ENCODE results near the gene AKAP7. TPM values are rescaled to one million over a fixed set of nuclear protein-coding genes. Genes with fewer than 3 reads are reported as not detected.

Gene AKAP7
- total and polyA plus RNA-seq, 8 donors: 20.5 to 82.0 (median 25.9) TPM

GRCh38 chr6:131122516-131122915, 12.8 kb upstream of the AKAP7 start:
- Histone ChIP-seq H3K36me3 (no peaks in the 10 kb centered on the region), H3K4me1 (no peaks in the 10 kb centered on the region), H3K9me3 (no peaks in the 10 kb centered on the region), H3K27ac (no peak overlapping the region), H3K27me3 (no peaks in the 10 kb centered on the region), H3K4me3 (no peak overlapping the region)
- ATAC-seq (no peak), FAIRE-seq (no peak), DNase-seq (no peak)
- intact Hi-C loops (cut with DNase I): no loop called here
- 18 to 37% methylated on average over 1 of the region's 1 CpG for WGBS, 2 donors
- TF ChIP-seq, protein P1, sequence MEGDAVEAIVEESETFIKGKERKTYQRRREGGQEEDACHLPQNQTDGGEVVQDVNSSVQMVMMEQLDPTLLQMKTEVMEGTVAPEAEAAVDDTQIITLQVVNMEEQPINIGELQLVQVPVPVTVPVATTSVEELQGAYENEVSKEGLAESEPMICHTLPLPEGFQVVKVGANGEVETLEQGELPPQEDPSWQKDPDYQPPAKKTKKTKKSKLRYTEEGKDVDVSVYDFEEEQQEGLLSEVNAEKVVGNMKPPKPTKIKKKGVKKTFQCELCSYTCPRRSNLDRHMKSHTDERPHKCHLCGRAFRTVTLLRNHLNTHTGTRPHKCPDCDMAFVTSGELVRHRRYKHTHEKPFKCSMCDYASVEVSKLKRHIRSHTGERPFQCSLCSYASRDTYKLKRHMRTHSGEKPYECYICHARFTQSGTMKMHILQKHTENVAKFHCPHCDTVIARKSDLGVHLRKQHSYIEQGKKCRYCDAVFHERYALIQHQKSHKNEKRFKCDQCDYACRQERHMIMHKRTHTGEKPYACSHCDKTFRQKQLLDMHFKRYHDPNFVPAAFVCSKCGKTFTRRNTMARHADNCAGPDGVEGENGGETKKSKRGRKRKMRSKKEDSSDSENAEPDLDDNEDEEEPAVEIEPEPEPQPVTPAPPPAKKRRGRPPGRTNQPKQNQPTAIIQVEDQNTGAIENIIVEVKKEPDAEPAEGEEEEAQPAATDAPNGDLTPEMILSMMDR (IDR thresholded peaks at IDR 0.05): no peak

GRCh38 chr6:131124336-131125071, 10.8 kb upstream of the AKAP7 start:
- DNase-seq: no peak
- Histone ChIP-seq H3K27ac (no peak overlapping the region), H3K4me1 (no peaks in the 10 kb centered on the region), H3K27me3 (no peaks in the 10 kb centered on the region), H3K4me3 (no peak overlapping the region), H3K9me3 (no peaks in the 10 kb centered on the region), H3K36me3 (no peaks in the 10 kb centered on the region)
- 45 to 54% methylated on average over 3 of the region's 3 CpGs for WGBS, 2 donors
- intact Hi-C loops (cut with DNase I): no loop called here
- TF ChIP-seq, protein P1 (IDR thresholded peaks at IDR 0.05): no peak
- no peak for FAIRE-seq
- ATAC-seq: no peak

DNA sequence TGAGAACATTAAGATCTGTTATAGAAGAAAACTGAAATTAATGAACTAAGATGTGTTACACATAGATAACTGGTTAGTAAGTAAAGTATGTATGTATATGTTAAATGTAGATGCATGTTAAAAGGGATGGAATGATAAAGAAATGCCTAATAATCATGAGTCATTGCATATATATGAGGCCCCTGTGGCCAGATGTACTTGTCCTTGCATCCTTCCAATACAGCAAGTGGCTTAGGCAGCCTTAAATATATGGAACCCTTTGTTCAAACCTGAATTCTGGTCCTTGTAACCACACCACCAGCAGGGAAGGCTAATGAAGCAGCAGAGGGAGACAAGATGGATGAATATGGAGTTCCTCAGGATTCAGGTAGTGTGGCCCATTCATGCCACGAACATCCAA, 9.8 kb upstream of the AKAP7 start:
- no peak for DNase-seq
- no peak for FAIRE-seq
- WGBS, 2 donors: 78 to 96% methylated on average over 1 of the region's 1 CpG
- no peaks in the 10 kb centered on the region for H3K27me3 ChIP-seq
- H3K9me3 ChIP-seq: no peaks in the 10 kb centered on the region
- H3K4me1 ChIP-seq: no peaks in the 10 kb centered on the region
- no peak for ATAC-seq
- no peak overlapping the region for H3K27ac ChIP-seq
- H3K4me3 ChIP-seq: no peak overlapping the region
- no peaks in the 10 kb centered on the region for H3K36me3 ChIP-seq
- TF ChIP-seq, protein P1 (IDR thresholded peaks at IDR 0.05): no peak
- intact Hi-C loops (cut with DNase I): no loop called here

DNA sequence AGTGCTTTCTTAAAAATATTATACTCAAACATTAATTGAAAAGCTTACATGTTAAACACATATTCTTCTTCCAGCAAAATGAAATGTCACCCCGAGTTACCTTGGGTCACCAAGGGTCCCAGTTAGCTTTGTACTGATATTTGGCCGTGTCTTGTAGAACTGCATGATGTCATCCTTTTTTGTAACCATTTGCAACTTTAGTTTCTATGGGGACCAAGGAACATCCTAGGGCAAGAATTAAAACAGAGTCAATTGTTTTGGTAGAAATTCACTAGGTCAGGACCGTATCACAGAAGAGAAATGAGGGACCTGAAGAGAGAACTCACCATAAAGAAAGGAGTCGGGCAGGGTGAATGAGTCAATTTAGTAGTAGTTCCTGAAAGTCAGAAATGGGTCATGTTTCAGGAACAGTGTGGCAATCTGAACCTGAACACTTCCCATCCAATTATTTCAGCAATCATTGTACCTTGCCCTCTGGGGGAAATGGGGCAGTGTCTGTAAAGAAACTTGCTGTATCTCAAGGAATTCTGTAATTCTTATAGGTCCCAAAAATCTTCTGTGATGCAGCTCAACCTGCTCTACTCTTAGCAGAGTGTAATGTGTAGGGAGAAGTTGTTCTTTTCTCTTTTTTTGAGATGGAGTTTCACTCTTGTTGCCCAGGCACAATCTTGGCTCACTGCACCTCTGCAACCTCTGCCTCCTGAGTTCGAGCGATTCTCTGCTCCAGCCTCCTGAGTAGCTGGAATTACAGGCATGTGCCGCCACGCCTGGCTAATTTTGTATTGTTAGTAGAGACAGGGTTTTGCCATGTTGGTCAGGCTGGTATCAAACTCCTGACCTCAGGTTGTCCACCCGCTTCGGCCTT, 5.3 kb upstream of the AKAP7 start:
- Histone ChIP-seq H3K4me1 (peaks cover 0 to 5% (median 0%) of the 10 kb centered on the region in 3 donors), H3K27ac (no peak overlapping the region), H3K9me3 (no peaks in the 10 kb centered on the region), H3K36me3 (no peaks in the 10 kb centered on the region), H3K4me3 (no peak overlapping the region), H3K27me3 (no peaks in the 10 kb centered on the region)
- DNase-seq: no peak
- 72 to 74% methylated on average over 10 of the region's 10 CpGs for WGBS, 2 donors
- TF ChIP-seq, protein P1 (IDR thresholded peaks at IDR 0.05): no peak
- intact Hi-C loops (cut with DNase I): no loop called here
- ATAC-seq: no peak
- FAIRE-seq: no peak
